Measurements from ENCODE around the gene DSCAM.

DSCAM gene, protein sequence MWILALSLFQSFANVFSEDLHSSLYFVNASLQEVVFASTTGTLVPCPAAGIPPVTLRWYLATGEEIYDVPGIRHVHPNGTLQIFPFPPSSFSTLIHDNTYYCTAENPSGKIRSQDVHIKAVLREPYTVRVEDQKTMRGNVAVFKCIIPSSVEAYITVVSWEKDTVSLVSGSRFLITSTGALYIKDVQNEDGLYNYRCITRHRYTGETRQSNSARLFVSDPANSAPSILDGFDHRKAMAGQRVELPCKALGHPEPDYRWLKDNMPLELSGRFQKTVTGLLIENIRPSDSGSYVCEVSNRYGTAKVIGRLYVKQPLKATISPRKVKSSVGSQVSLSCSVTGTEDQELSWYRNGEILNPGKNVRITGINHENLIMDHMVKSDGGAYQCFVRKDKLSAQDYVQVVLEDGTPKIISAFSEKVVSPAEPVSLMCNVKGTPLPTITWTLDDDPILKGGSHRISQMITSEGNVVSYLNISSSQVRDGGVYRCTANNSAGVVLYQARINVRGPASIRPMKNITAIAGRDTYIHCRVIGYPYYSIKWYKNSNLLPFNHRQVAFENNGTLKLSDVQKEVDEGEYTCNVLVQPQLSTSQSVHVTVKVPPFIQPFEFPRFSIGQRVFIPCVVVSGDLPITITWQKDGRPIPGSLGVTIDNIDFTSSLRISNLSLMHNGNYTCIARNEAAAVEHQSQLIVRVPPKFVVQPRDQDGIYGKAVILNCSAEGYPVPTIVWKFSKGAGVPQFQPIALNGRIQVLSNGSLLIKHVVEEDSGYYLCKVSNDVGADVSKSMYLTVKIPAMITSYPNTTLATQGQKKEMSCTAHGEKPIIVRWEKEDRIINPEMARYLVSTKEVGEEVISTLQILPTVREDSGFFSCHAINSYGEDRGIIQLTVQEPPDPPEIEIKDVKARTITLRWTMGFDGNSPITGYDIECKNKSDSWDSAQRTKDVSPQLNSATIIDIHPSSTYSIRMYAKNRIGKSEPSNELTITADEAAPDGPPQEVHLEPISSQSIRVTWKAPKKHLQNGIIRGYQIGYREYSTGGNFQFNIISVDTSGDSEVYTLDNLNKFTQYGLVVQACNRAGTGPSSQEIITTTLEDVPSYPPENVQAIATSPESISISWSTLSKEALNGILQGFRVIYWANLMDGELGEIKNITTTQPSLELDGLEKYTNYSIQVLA (N-terminal part only)

DNA sequence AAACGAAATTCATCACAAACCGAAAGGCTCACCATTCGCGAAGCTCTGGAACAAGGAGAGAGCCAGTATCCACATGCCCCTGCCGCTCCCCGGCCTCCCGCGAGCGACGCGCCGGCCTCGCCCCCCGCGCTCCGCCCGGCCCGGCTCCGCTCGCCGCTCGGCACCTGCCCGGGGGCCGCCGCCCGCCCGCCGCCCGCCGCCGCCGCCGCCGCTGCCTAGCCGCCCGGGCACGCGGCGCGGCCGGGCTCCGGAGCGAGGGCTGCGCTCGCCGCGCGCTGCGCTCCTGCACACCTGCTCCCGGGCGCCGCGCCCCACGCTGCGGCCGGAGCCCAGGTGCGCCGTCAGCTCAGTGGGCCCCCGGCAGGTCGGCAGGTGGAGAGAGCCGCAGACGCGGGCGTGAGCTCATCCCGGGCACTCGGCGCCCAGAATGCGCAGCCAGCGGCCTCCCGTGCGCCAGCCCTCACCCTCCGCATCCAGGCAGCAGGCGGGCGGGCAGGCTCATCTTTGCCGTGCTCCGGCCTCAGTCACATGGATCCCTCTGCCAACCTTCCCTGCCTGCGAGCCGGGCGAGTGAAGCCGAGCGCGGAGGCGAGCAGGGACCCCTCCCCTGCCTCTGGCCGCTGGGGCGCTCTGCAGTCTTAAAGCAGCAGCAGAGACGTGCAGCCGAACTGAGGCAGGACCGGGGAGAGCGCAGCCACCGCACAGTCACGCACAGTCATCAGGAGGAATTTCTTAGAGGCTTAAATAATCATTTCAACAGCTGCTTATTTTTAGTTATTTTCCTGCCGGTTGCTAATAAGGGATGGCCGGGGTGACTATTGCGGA lies at the start of gene DSCAM:
DSCAM (minus strand) TSS at position 572 of the 825 bp plus-strand sequence; CDS start at position 75, 497 bp downstream.
- TF ChIP-seq TEAD4 (IDR thresholded peaks at IDR 0.05) (no peak), EP300 (IDR thresholded peaks at IDR 0.05; ENCODE audit: borderline replicate concordance) (no peak), MAX (IDR thresholded peaks at IDR 0.05) (no peak), TCF12 (IDR thresholded peaks at IDR 0.05; ENCODE audit: low read depth) (no peak), YY1 (IDR thresholded peaks at IDR 0.05; ENCODE audit: low read depth) (no peak), CREB1 (IDR thresholded peaks at IDR 0.05; ENCODE audit: low read depth) (no peak), EGR1 (IDR thresholded peaks at IDR 0.05) (no peak), RAD21 (IDR thresholded peaks at IDR 0.05; ENCODE audit: low read depth) (no peak), USF1 (IDR thresholded peaks at IDR 0.05) (no peak), NFIC (IDR thresholded peaks at IDR 0.05) (no peak)

DNA sequence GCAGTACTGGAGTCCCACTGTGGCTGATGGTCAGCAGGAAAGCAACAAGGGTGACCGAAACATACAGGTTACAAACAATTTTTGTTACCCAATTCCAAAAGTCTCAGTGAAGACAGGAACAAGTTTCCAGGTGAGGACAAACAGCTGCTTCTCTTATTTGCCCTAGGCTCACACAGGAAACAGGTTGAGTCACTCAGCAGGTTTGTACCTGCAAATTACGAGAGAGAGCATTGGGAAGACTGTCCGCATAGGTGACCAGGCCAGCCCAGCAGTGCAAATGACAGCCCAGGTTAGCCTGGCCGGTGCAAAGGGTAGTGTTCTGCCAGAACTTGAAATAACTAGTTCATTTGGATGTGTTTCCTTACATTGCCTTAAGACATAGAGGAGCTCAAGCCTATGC lies 40.0 kb upstream of the DSCAM start:
- TF ChIP-seq CEBPB (IDR thresholded peaks at IDR 0.05) = no peak
- TF ChIP-seq CREB1 (IDR thresholded peaks at IDR 0.05; ENCODE audit: low read depth) = no peak
- TF ChIP-seq EP300 (IDR thresholded peaks at IDR 0.05; ENCODE audit: borderline replicate concordance) = no peak
- TF ChIP-seq USF1 (IDR thresholded peaks at IDR 0.05) = no peak
- TF ChIP-seq MAX (IDR thresholded peaks at IDR 0.05) = no peak
- no peak for TF ChIP-seq ZBTB7A (IDR thresholded peaks at IDR 0.05; ENCODE audit: low read depth)
- TF ChIP-seq TEAD4 (IDR thresholded peaks at IDR 0.05) = no peak
- no peak for TF ChIP-seq YY1 (IDR thresholded peaks at IDR 0.05; ENCODE audit: low read depth)
- TF ChIP-seq TCF12 (IDR thresholded peaks at IDR 0.05; ENCODE audit: low read depth) = no peak
- TF ChIP-seq TAF1 (IDR thresholded peaks at IDR 0.05; ENCODE audit: low read depth) = no peak
- no peak for TF ChIP-seq NFIC (IDR thresholded peaks at IDR 0.05)
- no peak for TF ChIP-seq EGR1 (IDR thresholded peaks at IDR 0.05)
- TF ChIP-seq, protein P1, sequence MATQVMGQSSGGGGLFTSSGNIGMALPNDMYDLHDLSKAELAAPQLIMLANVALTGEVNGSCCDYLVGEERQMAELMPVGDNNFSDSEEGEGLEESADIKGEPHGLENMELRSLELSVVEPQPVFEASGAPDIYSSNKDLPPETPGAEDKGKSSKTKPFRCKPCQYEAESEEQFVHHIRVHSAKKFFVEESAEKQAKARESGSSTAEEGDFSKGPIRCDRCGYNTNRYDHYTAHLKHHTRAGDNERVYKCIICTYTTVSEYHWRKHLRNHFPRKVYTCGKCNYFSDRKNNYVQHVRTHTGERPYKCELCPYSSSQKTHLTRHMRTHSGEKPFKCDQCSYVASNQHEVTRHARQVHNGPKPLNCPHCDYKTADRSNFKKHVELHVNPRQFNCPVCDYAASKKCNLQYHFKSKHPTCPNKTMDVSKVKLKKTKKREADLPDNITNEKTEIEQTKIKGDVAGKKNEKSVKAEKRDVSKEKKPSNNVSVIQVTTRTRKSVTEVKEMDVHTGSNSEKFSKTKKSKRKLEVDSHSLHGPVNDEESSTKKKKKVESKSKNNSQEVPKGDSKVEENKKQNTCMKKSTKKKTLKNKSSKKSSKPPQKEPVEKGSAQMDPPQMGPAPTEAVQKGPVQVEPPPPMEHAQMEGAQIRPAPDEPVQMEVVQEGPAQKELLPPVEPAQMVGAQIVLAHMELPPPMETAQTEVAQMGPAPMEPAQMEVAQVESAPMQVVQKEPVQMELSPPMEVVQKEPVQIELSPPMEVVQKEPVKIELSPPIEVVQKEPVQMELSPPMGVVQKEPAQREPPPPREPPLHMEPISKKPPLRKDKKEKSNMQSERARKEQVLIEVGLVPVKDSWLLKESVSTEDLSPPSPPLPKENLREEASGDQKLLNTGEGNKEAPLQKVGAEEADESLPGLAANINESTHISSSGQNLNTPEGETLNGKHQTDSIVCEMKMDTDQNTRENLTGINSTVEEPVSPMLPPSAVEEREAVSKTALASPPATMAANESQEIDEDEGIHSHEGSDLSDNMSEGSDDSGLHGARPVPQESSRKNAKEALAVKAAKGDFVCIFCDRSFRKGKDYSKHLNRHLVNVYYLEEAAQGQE (IDR thresholded peaks at IDR 0.05; ENCODE audit: low read depth) = no peak
- no peak for TF ChIP-seq FOXM1 (IDR thresholded peaks at IDR 0.05; ENCODE audit: borderline replicate concordance, low read depth)
- no peak for TF ChIP-seq RAD21 (IDR thresholded peaks at IDR 0.05; ENCODE audit: low read depth)

GRCh38 chr21:40886006-40886405 lies 39.0 kb upstream of the DSCAM start:
- TF ChIP-seq RAD21 (IDR thresholded peaks at IDR 0.05; ENCODE audit: low read depth) (no peak), CREB1 (IDR thresholded peaks at IDR 0.05; ENCODE audit: low read depth) (no peak), TAF1 (IDR thresholded peaks at IDR 0.05; ENCODE audit: low read depth) (no peak), MAX (IDR thresholded peaks at IDR 0.05) (no peak), USF1 (IDR thresholded peaks at IDR 0.05) (no peak), EGR1 (IDR thresholded peaks at IDR 0.05) (no peak), CEBPB (IDR thresholded peaks at IDR 0.05) (no peak)

DNA sequence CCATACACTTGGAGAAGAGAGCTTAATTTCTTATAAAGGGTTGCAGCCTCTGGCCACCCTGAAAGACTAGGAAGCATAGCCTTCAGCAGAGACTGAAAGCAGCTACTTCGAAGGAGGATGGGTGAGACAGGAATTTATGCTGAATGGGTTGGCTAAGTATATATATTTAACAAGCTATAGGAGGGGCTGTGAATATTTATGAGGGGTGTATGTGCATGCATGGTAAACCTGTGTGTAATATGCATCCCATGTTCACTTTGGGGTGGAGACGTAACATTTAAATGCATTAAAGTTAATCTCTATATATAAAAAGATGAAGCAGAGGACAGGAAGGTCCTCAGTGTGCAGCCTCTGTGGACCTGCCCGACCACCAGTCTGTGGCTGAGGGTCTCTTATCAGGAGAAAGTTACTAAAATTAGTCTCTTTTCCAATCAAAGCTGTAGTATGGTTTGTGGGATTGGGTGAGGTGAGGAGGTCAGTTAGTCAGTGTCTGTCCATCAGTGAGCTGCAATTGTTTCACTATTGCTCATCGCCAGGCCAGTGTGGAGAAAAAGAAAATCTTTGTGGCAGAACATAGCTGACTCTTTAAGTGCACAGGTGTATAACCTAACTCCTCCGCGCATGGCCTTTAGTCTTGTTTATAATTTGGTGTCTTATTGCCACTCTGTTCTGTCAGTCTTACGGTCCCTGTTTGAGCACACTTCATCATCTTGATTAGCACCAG lies 35.4 kb upstream of the DSCAM start:
- no peak for TF ChIP-seq MAX (IDR thresholded peaks at IDR 0.05)
- TF ChIP-seq NFIC (IDR thresholded peaks at IDR 0.05) = no peak
- no peak for TF ChIP-seq TCF12 (IDR thresholded peaks at IDR 0.05; ENCODE audit: low read depth)
- TF ChIP-seq EGR1 (IDR thresholded peaks at IDR 0.05) = no peak
- no peak for TF ChIP-seq ZBTB7A (IDR thresholded peaks at IDR 0.05; ENCODE audit: low read depth)
- no peak for TF ChIP-seq YY1 (IDR thresholded peaks at IDR 0.05; ENCODE audit: low read depth)
- no peak for TF ChIP-seq USF1 (IDR thresholded peaks at IDR 0.05)
- TF ChIP-seq, protein P1 (IDR thresholded peaks at IDR 0.05; ENCODE audit: low read depth) = no peak
- no peak for TF ChIP-seq CREB1 (IDR thresholded peaks at IDR 0.05; ENCODE audit: low read depth)
- no peak for TF ChIP-seq FOXM1 (IDR thresholded peaks at IDR 0.05; ENCODE audit: borderline replicate concordance, low read depth)
- TF ChIP-seq RAD21 (IDR thresholded peaks at IDR 0.05; ENCODE audit: low read depth) = no peak
- TF ChIP-seq CEBPB (IDR thresholded peaks at IDR 0.05) = no peak
- no peak for TF ChIP-seq TAF1 (IDR thresholded peaks at IDR 0.05; ENCODE audit: low read depth)
- TF ChIP-seq EP300 (IDR thresholded peaks at IDR 0.05; ENCODE audit: borderline replicate concordance) = no peak
- TF ChIP-seq TEAD4 (IDR thresholded peaks at IDR 0.05) = no peak

All from Ishikawa (cell line).